Retinal pigment epithelial cell (primary cell): ENCODE measurements around the gene RGS19.

Experiments used
- DNase-seq: peaks from one replicate; pipeline ENCODE4 v3.0.0-alpha.2; 2010; ENCODE audit warnings: low read depth
- H3K4me3 ChIP-seq: 2 replicates; pipeline ENCODE4 v1.5.1; 2011; ENCODE audit warnings: mild to moderate bottlenecking, low read length, control low read depth, moderate library complexity
- CTCF ChIP-seq: conservative IDR thresholded peaks from 2 replicates; pipeline ENCODE4 v1.5.1; 2011; ENCODE audit warnings: low read depth, low read length, control low read depth, inconsistent platforms

The RGS19 gene

GRCh38 chr20:64067733-64068307 is 11.5 kb downstream of the RGS19 start:
- no peak overlapping the region for H3K4me3 ChIP-seq
- no peak for TF ChIP-seq CTCF
- DNase-seq = no peak

- H3K4me3 ChIP-seq = no peak overlapping the region
- TF ChIP-seq CTCF = no peak
- no peak for DNase-seq
Observed at GRCh38 chr20:64067005-64067632, 12.2 kb downstream of the RGS19 start.

GRCh38 chr20:64065974-64066343 is 13.4 kb downstream of the RGS19 start:
- no peak for TF ChIP-seq CTCF
- no peak overlapping the region for H3K4me3 ChIP-seq
- DNase-seq = no peak

- H3K4me3 ChIP-seq = no peak overlapping the region
- DNase-seq = no peak
- TF ChIP-seq CTCF = no peak
Observed at GRCh38 chr20:64065062-64065973, 14.0 kb downstream of the RGS19 start.

- no peak for TF ChIP-seq CTCF
- peak overlapping the region; percentile 77 for H3K4me3 ChIP-seq
Observed at GRCh38 chr20:64064145-64064698, 15.1 kb downstream of the RGS19 start.

GRCh38 chr20:64063389-64064144 is 15.8 kb downstream of the RGS19 start:
- no peak for TF ChIP-seq CTCF
- no peak for DNase-seq
- H3K4me3 ChIP-seq = peak overlapping the region; percentile 77

More at GRCh38 chr20:64064145-64064698, 15.1 kb downstream of the RGS19 start:
- no peak for DNase-seq
